Dendritic cell treated with granulocyte-macrophage colony-stimulating factor and Interleukin-4, amounts not matched to agents 40 ng/mL and 50 ng/mL, for 4 days (primary cell): ENCODE measurements around the gene ORM1.
"Not testable (repeated sequence)": the region's sequence is repeated elsewhere in the genome, so short reads cannot be mapped to it uniquely, and the experiment has no call there.

Experiments used
- H3K27ac Mint-ChIP-seq: one replicate; pipeline ENCODE4 v1.8.0; 2022; ENCODE audit warnings: mild to moderate bottlenecking, mixed read lengths
- H3K27me3 Mint-ChIP-seq: one replicate; pipeline ENCODE4 v1.8.0; 2022; ENCODE audit warnings: mild to moderate bottlenecking, mixed read lengths
- H3K36me3 Mint-ChIP-seq: one replicate; pipeline ENCODE4 v1.8.0; 2022; ENCODE audit warnings: low read depth, mixed read lengths
- H3K4me1 Mint-ChIP-seq: one replicate; pipeline ENCODE4 v1.8.0; 2022; ENCODE audit warnings: low read depth, mixed read lengths
- H3K4me3 Mint-ChIP-seq: one replicate; pipeline ENCODE4 v1.8.0; 2022; ENCODE audit warnings: mild to moderate bottlenecking, moderate library complexity, mixed read lengths
- H3K9me3 Mint-ChIP-seq: one replicate; pipeline ENCODE4 v1.8.0; 2022; ENCODE audit warnings: mixed read lengths
- intact Hi-C: fragments of 100-400 bp; cut with micrococcal nuclease; formaldehyde crosslinking; loops from one replicate; pipeline ENCODE4 v1.15.0; 2022

The ORM1 gene

GRCh38 chr9:114332474-114333040 is 9.7 kb downstream of the ORM1 start:
- H3K27ac Mint-ChIP-seq, H3K4me3 Mint-ChIP-seq, H3K4me1 Mint-ChIP-seq, H3K9me3 Mint-ChIP-seq, H3K27me3 Mint-ChIP-seq, intact Hi-C loops: not testable (repeated sequence)
- H3K36me3 Mint-ChIP-seq, result peaks cover 34% of the 10 kb centered on the region

GRCh38 chr9:114333718-114334117 is 10.8 kb downstream of the ORM1 start:
- peaks cover 45% of the 10 kb centered on the region for H3K36me3 Mint-ChIP-seq
- H3K9me3 Mint-ChIP-seq, H3K4me1 Mint-ChIP-seq, H3K27me3 Mint-ChIP-seq, intact Hi-C loops, H3K27ac Mint-ChIP-seq, H3K4me3 Mint-ChIP-seq: not testable (repeated sequence)

GRCh38 chr9:114334490-114334889 is 11.6 kb downstream of the ORM1 start:
- peak overlapping the region; percentile 5 for H3K27ac Mint-ChIP-seq
- H3K36me3 Mint-ChIP-seq, result peaks cover 53% of the 10 kb centered on the region
- peaks cover 9% of the 10 kb centered on the region for H3K9me3 Mint-ChIP-seq
- intact Hi-C loops, result no loop called here
- H3K4me1 Mint-ChIP-seq, result peaks cover 9% of the 10 kb centered on the region
- H3K4me3 Mint-ChIP-seq, result no peak overlapping the region
- H3K27me3 Mint-ChIP-seq, result peaks cover 7% of the 10 kb centered on the region

DNA sequence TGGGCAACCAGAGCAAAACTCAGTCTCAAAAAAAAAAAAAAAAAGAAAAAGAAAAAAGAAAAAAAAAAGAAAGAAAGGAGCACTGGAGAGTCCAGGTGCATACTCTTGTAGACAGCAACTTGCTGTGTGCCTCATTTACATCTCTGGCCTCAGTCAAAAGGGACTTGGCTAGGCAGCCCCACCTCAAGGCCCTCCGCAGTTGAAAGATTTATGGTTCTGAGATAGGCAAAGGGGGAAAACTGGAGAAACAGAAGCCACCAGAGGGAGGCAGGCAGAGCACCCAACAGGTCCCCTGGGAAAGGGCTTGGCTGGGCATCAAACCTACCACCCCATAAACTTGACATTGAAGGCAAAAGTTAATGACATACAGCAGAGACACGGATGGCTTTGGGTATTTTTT is 12.8 kb downstream of the ORM1 start:
- Mint-ChIP-seq H3K4me3 (no peak overlapping the region), H3K9me3 (peaks cover 9% of the 10 kb centered on the region), H3K36me3 (peaks cover 66% of the 10 kb centered on the region), H3K27me3 (peaks cover 2% of the 10 kb centered on the region), H3K27ac (no peak overlapping the region), H3K4me1 (peaks cover 21% of the 10 kb centered on the region)
- intact Hi-C loops, result loop anchor here (5.0 kb wide), 1 partner anchor 62 kb away; no protein-coding TSS in a partner anchor

GRCh38 chr9:114336157-114336556 is 13.3 kb downstream of the ORM1 start:
- Mint-ChIP-seq H3K27ac (no peak overlapping the region), H3K27me3 (no peaks in the 10 kb centered on the region), H3K36me3 (peaks cover 70% of the 10 kb centered on the region), H3K4me1 (peaks cover 25% of the 10 kb centered on the region), H3K4me3 (no peak overlapping the region), H3K9me3 (peaks cover 9% of the 10 kb centered on the region)
- intact Hi-C loops, result loop anchor here (5.0 kb wide), 1 partner anchor 61 kb away; no protein-coding TSS in a partner anchor

DNA sequence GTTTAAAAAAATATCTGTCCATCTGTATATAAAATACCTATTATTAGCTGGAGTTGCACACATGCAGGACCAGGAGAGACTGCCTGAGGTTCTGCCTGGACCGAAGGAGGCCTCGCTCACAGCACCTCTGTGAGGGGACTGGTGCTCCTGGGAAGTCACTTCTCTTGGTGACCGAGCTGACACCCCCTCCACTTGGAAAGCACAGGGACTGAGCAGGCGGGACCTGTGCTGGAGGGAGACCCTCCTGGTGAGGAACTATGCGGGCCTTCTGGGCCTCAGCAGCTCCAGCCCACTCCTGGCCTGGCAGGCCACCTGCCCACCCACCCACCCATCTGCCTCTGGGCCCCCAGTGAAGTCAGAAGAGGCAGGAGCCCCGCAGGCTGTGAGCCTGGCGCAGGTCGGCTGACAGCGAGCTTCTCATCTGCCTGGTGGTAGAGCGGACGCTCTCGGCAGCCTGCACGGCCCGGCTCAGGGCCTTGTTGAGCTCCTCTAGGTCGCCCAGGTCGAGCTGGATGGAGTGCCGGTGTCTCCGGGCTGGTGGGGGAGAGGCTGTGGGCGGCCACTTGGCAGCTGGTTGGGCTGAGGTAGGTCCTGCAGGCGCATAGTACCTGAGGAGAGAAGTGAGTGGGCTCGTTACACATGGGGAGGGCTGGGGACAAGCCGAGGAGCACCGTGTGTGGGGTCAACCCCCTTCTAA is 13.9 kb downstream of the ORM1 start:
- Mint-ChIP-seq H3K9me3 (peaks cover 9% of the 10 kb centered on the region), H3K36me3 (peaks cover 77% of the 10 kb centered on the region), H3K4me1 (peaks cover 32% of the 10 kb centered on the region), H3K27me3 (no peaks in the 10 kb centered on the region), H3K27ac (no peak overlapping the region), H3K4me3 (no peak overlapping the region)
- intact Hi-C loops, result loop anchor here (5.0 kb wide), 1 partner anchor 60 kb away; no protein-coding TSS in a partner anchor

DNA sequence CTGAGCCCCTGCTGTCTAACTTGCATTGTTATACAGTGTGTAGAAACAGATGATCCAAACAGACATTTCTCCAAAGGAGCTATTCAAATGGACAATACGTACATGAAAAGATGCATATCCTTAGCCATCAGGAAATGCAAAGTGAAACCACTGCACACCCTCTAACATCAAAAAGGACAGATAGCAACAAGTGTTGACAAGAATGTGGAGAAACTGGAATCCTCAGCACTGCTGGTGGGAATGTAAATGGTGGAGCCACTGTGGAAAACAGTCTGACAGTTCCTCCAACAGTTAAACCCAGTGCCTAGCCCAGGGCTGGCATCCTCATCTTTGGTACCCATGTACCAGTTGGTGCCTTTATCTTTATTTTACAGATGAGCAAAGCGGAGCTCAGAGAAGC is 15.3 kb downstream of the ORM1 start:
- Mint-ChIP-seq H3K27ac (no peak overlapping the region), H3K27me3 (no peaks in the 10 kb centered on the region), H3K4me3 (no peak overlapping the region), H3K4me1 (peaks cover 36% of the 10 kb centered on the region), H3K9me3 (peaks cover 9% of the 10 kb centered on the region), H3K36me3 (peaks cover 90% of the 10 kb centered on the region)
- intact Hi-C loops, result loop anchor here (2.0 to 5.0 kb wide), 2 partner anchors 59 to 315 kb away; no protein-coding TSS in a partner anchor

DNA sequence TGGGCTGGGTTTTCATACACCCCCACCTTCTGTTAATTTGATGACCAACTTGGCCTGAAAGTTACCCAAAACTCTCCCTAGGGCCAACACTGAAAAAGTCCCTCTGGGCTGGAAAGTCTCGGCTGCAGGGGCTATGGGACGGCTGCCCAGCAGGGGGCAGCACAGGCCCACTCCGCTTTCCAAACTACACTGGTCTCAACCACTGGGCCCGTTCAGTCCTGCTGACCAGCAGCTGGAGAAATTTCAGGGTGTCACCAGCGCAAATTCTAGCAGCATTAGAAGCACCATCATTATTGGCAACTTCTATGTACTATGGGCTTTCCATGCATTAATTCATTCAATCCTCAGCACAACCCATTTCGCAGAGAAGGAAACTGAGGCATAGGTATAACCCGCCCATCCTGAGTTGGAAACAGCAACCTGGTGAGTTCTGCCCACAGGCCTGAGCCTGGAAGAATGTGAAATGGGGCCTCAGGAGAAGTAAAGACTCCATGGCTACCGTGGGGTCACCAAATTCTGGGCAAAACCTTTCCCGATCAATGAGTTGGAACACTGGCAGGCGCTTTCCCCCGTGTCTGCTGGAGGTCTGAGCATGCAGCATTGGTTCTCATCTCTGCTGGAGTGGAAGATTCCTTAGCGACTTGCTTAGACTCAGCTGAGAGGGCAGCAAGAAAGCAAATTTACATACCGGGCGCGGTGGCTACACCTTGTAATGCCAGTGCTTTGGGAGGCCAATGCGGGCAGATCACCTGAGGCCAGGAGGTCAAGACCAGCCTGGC is 16.4 kb downstream of the ORM1 start:
- H3K27me3 Mint-ChIP-seq, result no peaks in the 10 kb centered on the region
- peak overlapping the region; percentile 73 for H3K27ac Mint-ChIP-seq
- intact Hi-C loops, result loop anchor here (2.0 to 5.0 kb wide), 2 partner anchors 58 to 313 kb away; no protein-coding TSS in a partner anchor
- H3K9me3 Mint-ChIP-seq, result peaks cover 9% of the 10 kb centered on the region
- peaks cover 100% of the 10 kb centered on the region for H3K36me3 Mint-ChIP-seq
- H3K4me3 Mint-ChIP-seq, result no peak overlapping the region
- H3K4me1 Mint-ChIP-seq, result peaks cover 36% of the 10 kb centered on the region

GRCh38 chr9:114341152-114341830 is 18.4 kb downstream of the ORM1 start:
- H3K9me3 Mint-ChIP-seq, result no peaks in the 10 kb centered on the region
- H3K27ac Mint-ChIP-seq, result peak overlapping the region; percentile 73
- intact Hi-C loops, result no loop called here
- H3K36me3 Mint-ChIP-seq, result peaks cover 100% of the 10 kb centered on the region
- H3K27me3 Mint-ChIP-seq, result no peaks in the 10 kb centered on the region
- no peak overlapping the region for H3K4me3 Mint-ChIP-seq
- peaks cover 30% of the 10 kb centered on the region for H3K4me1 Mint-ChIP-seq

DNA sequence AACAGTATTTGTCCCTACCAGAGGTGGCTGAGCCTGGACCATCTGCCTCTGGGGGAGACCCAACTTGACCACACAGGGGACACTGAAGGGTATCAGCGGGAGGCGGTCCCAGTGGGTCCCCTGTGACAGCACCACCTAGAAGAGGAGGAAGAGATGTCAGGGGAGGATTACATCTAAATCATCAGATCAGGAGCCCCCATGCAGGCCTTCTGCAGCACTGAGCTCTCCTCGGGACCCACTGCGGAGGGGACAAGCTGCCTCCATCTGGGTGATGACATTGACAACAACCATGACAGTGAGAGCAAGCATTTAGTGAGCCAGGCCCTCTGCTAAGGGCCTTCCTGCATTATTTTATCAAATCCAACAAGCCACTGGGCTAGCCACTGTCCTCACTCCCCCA is 19.1 kb downstream of the ORM1 start:
- Mint-ChIP-seq H3K27ac (peak overlapping the region; percentile 73), H3K36me3 (peaks cover 100% of the 10 kb centered on the region), H3K4me1 (peaks cover 30% of the 10 kb centered on the region), H3K27me3 (no peaks in the 10 kb centered on the region), H3K9me3 (no peaks in the 10 kb centered on the region), H3K4me3 (no peak overlapping the region)
- intact Hi-C loops, result no loop called here

DNA sequence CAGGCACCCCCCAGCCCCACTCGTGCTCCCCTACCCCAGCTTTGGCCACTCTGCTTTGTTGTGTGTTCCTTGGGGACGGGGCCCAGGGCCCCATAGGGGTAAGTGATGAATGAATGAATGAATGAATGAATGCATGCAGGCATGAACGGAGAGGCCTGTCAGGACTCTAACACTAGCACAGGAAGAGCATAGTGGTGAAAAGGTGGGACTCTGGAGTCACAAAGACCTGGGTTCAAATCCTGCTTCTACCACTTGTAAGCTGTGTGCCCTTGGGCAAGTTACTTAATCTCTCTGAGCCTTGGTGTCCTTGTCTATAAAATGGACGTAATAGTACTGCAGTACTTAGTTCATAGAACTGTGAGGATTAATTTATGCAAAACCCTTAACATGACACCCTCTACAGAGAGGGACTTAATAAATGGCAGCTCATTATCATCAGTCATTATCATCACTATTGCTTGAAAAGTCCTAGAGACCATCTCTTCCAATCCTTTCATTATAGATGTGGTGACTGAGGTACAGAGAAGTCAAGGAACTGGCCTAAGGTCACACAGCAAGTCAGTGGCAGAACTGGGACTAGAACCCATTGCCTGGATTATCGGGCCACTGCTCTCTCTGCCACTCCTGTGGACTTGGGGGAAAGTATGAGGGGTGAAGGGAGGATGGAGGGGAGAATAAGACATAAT is 20.0 kb downstream of the ORM1 start:
- peaks cover 100% of the 10 kb centered on the region for H3K36me3 Mint-ChIP-seq
- H3K9me3 Mint-ChIP-seq, result no peaks in the 10 kb centered on the region
- intact Hi-C loops, result no loop called here
- H3K27me3 Mint-ChIP-seq, result no peaks in the 10 kb centered on the region
- H3K27ac Mint-ChIP-seq, result no peak overlapping the region
- no peak overlapping the region for H3K4me3 Mint-ChIP-seq
- peaks cover 30% of the 10 kb centered on the region for H3K4me1 Mint-ChIP-seq

DNA sequence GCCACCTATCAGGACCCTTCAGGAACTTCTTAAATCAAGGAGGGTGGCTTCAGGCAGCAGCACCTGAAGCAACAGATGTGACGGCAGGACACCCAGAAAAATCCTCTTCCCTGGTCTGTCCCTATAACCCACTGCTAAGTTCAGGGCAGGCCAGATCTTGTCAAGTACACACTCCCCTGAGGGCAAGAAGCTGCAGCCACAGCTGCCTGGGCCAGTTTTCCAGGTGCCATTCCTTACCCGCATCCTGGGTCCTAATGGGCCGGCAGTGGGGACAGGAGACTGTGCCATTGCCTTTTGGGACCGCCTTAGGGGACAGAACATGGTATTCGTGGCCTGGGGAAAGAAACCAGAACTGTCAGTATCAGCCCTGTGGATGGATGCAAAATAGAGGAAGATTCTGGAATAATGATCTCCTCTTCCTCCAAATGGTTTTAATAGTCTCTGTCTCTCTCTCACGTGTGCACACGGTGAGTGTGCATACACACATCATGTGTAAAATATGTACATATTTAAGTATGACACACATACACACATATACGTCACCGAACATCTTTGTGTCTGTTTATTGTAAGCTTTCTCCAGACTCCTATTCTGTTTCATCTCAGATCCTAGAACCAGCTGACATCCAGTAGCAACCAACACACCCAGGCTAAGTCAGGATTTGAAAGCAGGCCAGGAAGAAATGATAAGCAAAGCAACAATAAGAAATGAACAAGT is 20.7 kb downstream of the ORM1 start:
- no peak overlapping the region for H3K4me3 Mint-ChIP-seq
- no peak overlapping the region for H3K27ac Mint-ChIP-seq
- intact Hi-C loops, result no loop called here
- peaks cover 35% of the 10 kb centered on the region for H3K4me1 Mint-ChIP-seq
- H3K36me3 Mint-ChIP-seq, result peaks cover 100% of the 10 kb centered on the region
- no peaks in the 10 kb centered on the region for H3K9me3 Mint-ChIP-seq
- no peaks in the 10 kb centered on the region for H3K27me3 Mint-ChIP-seq

- Mint-ChIP-seq H3K4me1 (peaks cover 40% of the 10 kb centered on the region), H3K36me3 (peaks cover 100% of the 10 kb centered on the region), H3K4me3 (no peak overlapping the region)
Measured at GRCh38 chr9:114344188-114344566, 21.3 kb downstream of the ORM1 start.

More at GRCh38 chr9:114344188-114344566, 21.3 kb downstream of the ORM1 start:
- Mint-ChIP-seq H3K9me3 (no peaks in the 10 kb centered on the region), H3K27ac (no peak overlapping the region), H3K27me3 (no peaks in the 10 kb centered on the region)
- intact Hi-C loops, result no loop called here
